Astrocyte of the spinal cord (primary cell): Measurements from ENCODE around the gene APOL1.

Experiments used
- DNase-seq: peaks from one replicate; pipeline ENCODE4 v3.0.0; 2011; ENCODE audit warnings: low read depth, low spot score
- H3K4me3 ChIP-seq: 2 replicates; pipeline ENCODE4 v1.5.1; 2011; ENCODE audit warnings: low read depth, mild to moderate bottlenecking, low read length, moderate library complexity
- CTCF ChIP-seq: IDR thresholded peaks from 2 replicates; pipeline ENCODE4 v1.5.1; 2012; ENCODE audit warnings: low read depth, mild to moderate bottlenecking, low read length, inconsistent platforms
- in situ Hi-C: cut with HindIII; loops from 2 replicates; pipeline ENCODE4 v1.10.0; 2017; ENCODE audit warnings: low sequenced_read_pairs

The APOL1 gene

GRCh38 chr22:36237462-36238372, 15.2 kb upstream of the APOL1 start:
- in situ Hi-C loops: no loop called here
- peak; percentile 38 for DNase-seq
- H3K4me3 ChIP-seq: peak overlapping the region; percentile 73
- TF ChIP-seq CTCF: no peak

- peak overlapping the region; percentile 73 for H3K4me3 ChIP-seq
- TF ChIP-seq CTCF: no peak
- in situ Hi-C loops: no loop called here
- DNase-seq: no peak
These were observed 14.4 kb upstream of the APOL1 start for GRCh38 chr22:36238373-36239149.

- H3K4me3 ChIP-seq: peak overlapping the region; percentile 73
- no peak for TF ChIP-seq CTCF
These were observed 13.9 kb upstream of the APOL1 start for GRCh38 chr22:36239150-36239400.

GRCh38 chr22:36239401-36240171, 13.3 kb upstream of the APOL1 start, which contains the start of gene APOL2:
Gene APOL2, minus strand, starts transcription at chr22:36239527. Its CDS starts 6,365 bp downstream, at chr22:36233162.
- in situ Hi-C loops: no loop called here
- peak; percentile 95 for DNase-seq
- TF ChIP-seq CTCF: peak; percentile 78
- H3K4me3 ChIP-seq: peak within 1 kb of the TSS; percentile 73

More at GRCh38 chr22:36239150-36239400, 13.9 kb upstream of the APOL1 start:
- in situ Hi-C loops: no loop called here
- DNase-seq: no peak

- DNase-seq: no peak
- in situ Hi-C loops: no loop called here
- TF ChIP-seq CTCF: no peak
- no peak overlapping the region for H3K4me3 ChIP-seq
These were observed 8.9 kb upstream of the APOL1 start for GRCh38 chr22:36243986-36244385.
